GM18867 (cell line): Measurements from ENCODE around the gene EXOC4.
A peak's percentile ranks its signal among the peaks of the same experiment; 100 is the strongest.

ENCODE experiments used
- ATAC-seq: cut with Tn5 transposase; IDR thresholded peaks from one replicate; pipeline ENCODE4 v1.9.1; 2021; ENCODE audit warnings: mild to moderate bottlenecking, moderate library complexity; ENCODE audit not compliant: unreplicated experiment

Gene EXOC4

DNA sequence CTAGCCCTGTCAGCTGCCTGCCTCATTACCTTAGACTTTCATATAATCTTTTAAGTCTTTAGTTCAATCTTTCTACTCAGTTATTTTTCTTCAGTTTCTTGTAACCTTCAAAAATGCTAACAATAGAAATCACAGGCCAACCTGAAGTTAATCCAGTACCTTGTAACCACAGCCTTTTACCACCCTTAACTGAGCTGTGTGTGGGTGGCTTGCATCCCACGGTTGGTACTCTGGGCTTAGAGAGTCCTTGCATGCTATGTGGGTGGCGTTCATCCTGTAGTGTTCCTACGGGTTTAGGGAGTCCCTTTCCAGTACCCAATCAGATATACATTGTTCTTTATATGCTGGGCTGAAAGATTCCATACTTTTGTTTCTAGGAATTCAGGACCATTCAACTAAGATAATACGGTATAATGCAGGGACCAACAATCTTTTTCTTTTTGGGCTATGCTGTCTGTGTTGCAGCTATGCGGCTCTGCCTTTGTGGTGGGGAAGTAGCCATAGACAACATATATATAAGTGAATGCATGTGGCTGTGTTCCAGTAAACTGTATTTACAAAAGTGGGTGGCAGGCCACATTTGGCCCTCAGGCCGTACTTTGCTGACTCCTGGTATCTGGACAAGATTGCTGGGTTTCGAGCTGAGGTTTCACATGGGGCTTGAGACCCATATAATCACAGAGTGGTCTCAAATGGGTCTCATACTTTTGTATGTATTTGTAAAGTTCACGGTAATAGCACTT is 593.5 kb downstream of the EXOC4 start:
- no peak for ATAC-seq

DNA sequence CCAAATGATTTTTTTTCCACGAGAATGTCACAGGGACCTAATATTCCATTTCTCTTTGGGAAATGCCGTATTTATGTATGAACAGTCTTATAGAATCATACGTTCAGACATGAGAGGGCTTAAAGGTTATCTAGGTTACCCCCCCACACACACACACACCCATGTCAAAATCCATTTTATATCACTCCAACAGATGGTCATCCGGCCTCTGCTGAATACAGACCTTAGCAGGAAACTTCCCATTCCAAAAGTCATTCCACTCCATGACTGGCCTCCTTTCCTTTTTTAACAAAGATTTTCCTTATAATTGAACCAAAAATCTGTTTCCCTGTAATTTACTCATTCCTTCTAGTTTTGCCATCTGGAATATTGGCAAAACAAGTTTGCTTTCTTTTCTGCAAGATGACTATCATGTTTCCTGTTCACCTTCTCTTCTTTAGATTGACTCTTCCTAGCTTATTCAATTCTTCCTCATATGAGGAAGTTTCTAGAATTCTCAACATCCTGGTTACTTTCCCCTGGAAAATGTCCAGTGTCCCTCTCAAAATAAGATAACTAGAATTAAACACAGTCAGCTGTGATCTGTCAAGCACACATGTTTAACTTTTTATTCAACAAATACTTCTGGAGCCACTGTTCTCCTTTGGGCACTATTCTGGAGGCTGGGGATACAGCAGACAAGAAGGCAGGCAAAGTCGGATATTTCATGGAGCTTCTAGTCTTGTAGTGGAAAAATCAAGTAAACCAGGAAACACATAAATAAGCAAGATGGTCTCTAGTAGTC is 597.8 kb downstream of the EXOC4 start:
- no peak for ATAC-seq

DNA sequence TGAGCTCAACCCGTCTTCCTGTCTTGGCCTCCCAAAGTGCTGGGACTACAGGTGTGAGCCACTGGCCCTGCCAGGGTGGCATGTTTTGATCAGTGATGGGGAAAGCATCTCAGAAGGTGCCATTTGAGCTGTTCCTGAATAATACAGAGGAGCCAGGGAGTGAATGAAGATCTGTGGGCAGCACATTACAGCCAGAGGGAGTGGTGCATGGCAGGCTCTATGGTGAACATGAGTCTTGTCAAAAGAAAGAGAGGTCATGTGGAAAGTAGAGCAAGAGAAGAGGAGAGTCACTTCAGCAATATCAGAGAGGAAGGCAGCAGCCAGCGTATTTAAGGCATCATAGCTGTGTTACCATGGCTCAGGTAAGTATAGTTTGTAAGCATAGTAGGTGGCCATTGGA is 598.5 kb downstream of the EXOC4 start:
- no peak for ATAC-seq

DNA sequence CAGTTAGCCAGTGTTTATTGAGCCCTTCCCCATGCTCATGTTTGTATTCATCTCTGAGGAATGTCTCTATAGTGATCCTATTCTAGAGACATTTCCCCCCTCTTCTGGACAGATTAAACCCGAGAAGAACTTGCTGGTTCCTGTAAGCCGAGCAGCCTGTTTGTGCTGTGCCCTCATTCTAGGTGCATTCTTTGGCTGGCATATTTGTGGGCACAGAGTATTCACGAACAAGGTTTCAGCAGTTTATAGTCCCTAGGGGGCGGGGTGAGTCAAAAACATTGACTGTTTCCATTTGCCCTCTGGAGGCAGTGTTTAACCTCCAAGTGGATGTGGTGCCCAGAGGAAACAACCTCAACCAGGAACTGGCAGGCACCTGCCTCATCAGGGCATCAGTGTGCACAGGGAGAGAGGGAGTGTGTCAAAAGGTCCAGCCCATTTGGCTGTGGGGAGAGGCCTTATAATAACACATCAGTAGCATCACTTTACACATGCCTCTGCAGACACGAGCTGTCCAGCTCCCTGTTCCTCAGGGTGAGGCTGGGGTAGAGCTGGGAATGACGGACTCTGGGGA is 600.9 kb downstream of the EXOC4 start:
- peak; percentile 90 for ATAC-seq

DNA sequence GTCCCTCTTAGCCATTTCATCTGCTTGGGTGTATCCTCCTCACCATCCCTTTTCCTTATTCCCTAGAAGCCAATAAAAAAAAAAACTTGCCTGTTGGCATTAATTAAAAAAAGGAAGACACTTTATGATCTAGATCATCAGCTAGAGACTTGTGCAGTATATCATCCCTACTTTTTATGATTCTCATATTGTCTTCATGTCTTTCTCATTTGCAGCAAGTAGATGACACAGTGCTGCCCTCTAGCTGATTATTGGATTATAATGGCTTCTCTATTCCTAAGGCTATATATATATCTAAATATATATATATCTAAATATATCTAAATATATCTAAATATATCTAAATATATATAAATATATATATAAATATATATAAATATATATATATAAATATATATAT is 601.9 kb downstream of the EXOC4 start:
- no peak for ATAC-seq

DNA sequence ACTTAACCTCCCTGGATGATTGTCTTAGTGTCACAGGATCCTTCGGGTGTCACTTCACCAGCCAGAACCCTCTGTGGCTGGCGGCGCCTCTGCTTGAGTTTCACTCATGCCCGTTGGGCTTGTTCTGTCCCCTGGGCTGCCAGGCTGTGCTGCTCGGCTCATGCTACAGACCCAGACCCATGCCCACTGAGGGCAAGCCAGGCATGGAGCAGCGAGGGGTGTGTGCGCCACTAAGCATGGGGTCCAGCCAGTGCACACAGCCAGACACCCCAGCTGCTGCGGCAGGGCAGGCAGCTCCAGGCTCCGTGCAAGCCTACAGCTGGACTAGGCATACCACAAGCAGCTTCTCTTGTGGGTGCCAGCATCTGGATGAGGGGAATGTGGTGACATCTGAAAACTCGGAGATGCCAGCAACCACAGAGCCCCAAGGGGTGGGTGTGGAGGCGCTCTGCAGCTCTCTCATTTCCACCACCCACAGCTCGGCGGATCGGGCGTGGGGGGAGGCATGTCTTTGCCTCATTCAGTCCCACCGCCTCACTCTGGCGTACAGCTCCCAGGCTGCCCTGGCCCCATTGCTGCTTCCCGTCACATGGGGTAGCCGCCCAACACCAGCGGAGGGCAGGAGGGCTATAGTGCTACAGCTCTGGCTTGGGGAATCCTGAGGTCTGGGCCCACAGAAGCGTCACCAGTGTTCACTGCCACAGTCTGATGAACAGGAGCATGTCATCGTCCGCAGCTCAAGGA is 604.7 kb downstream of the EXOC4 start:
- ATAC-seq = no peak

DNA sequence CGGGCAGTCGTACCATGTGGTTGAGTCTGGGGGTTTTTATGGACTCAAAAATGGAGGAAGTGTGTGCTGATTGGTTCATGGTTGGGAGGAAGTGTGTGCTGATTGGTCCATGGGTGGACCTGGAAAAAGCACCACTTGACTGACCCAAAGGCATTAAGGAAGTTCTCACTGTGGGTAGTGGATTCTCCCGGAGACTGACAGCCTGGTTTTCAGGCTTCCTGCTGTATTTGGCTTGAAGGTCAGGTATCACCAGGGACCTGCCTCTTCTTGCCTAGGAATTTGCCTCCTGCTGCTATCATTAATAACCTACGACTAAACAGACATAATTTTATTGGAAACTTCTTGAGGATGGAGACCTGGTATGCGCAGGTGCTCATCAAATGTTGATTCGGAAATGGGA is 605.4 kb downstream of the EXOC4 start:
- no peak for ATAC-seq

DNA sequence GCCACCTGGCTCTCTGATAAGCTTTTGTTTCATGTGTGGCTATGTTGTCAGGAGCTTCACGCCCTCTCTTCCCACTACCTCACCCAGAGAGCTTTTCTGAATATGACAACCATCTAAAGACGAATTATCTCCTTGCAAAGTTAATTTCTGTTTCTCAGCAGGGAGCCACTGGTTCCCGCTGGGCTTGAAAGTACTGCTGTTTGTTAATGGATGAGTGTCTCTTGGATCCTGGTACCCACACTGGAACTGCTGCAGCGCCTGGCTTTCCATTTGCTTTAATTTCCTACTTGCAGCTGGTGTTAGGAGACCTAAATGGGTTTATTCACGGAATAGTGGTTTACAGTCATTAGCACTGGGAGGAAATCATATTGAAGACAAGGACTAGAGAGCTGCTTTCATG is 606.4 kb downstream of the EXOC4 start:
- ATAC-seq = no peak

DNA sequence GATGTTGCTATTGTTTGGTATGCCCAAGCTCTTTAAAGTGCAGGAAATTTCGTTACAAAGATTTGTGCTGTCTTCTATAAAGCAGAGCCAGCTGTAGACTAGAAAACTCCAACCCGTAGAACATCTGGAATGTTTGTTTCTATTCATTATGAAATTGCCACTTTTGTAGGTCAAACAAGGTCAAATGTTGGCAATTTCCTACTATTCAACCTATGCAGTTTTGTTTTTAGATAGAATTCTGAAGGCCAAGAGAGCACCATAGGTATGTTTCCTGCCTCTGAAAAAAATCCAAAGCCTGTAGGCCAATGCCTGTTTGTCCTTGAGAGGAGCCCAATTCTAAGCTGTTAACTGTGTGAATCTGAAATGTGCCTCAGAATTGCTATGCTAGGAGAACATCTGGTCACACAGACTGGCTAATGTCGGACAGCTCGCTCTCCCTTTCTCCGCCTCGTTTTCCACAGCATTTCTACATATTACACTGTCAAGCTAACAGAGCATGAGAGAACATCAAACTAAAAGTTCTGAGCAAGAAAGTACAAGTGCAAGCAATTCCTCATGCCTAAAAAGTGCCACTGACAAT is 607.1 kb downstream of the EXOC4 start:
- ATAC-seq = no peak

DNA sequence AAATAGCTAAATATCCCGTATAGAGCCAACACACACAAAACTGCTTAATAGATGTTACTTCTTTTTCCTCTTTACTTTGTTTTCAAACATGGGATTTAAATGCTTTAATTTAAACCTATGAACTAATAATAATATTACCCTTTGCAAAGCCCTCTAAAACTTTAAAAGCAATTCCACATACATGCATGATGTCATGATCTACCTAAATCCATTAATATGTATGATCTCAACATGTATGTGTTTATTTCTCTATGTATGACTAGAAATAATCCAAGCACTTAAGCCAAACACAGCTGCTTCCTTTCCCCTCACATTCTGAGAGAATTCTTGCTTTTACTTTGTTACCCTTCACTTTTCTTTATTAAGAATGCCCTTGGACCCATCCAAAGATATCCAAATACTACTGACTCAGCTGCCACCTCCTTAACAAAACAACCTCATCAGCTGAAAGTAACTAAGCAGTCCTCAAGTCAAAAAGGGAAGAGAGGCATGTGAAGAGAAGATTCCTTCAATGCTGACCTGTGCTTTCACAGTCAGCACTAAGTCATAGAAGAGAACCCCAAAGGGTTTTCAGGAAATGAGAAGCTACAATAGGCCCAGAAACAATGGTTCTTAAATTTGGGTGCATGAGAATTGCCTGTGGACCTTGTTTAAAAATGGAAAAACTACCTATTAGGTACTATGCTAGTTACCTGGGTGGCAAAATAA is 607.9 kb downstream of the EXOC4 start:
- ATAC-seq = no peak

DNA sequence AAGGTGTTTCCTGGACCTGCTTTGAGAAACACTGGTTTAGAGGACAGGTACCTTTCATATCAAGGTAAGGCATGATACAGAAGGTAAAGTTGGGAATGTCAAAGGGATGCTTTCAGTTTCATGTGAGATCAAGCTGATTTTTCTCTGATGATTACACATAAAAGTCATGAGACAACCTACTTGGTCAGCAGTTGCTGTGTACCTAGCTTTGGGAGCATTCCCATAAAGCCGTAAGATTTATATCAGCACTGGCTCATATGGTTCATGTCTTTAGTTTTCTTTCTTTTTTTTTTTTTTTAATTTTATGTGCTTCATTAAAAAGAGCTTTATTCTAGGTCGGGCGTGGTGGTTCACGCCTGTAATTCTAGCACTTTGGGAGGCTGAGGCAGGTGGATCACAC is 609.0 kb downstream of the EXOC4 start:
- ATAC-seq = no peak

DNA sequence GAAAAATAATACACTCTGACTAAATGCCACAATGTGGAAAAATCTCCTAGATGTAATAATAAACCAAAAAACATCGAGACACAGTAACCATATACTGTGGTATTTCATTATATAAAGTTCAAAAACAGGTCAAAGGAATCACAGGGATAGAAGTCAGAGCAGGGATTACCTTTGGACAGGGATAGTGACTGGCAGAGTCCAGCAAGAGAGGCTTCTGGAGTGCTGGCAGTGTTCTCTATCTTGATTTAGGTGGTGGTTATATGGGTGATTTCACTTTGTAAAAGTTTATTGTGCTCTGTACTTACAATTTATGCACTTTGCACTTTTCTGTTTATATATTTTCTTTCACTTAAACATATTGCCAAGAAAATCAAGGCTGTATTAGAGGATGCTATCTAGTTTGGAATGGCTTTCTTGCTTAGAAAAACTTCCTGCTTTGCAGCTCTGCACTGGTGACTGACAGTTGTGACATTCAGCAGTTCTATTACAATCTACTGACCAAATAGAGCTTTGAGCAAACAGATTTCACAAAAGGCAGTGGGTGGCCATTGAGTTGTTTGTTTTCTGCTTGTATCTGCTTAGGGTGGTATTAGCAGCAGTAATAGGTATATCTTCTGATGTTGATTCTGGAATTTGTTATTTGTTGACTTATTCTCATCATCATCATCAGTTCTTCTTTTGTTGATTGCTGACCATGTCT is 610.6 kb downstream of the EXOC4 start:
- no peak for ATAC-seq

DNA sequence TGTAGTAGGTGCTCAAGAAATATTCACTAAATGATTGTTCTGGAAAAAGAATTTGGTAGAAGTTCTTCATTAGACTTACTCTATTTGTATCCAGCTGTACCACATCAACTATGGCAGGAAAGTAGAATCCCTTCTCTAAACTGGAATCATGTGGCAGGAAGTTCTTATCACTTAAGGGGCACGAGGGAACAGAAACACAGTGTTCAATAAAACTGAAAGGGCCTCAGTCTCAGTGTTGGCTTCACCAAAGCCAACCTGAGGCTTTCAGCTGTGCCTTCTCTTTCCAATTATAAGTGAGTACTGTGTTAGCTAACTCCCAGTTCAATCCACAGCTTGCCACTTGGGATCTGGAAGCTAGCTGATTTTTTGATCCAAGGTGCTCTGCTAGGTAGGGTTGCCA is 616.7 kb downstream of the EXOC4 start:
- ATAC-seq = no peak

DNA sequence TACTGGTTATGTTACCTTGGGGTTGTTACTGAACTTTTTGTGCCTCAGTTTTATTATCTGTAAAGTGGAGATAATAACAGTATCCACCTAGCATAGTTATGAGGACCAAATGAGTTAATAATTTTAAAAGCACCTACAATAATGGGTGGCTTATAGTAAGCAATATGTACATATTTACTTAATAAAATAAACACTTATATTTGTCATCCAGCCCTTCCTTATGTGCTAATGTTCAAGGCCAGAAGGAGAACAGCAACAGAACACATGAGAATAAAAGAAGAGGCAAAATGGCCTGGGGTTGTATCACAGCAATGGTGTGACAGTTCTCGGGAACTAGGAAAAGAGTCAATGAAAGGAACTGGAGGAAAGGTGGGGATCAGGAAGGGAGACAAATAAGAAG is 618.9 kb downstream of the EXOC4 start:
- no peak for ATAC-seq

DNA sequence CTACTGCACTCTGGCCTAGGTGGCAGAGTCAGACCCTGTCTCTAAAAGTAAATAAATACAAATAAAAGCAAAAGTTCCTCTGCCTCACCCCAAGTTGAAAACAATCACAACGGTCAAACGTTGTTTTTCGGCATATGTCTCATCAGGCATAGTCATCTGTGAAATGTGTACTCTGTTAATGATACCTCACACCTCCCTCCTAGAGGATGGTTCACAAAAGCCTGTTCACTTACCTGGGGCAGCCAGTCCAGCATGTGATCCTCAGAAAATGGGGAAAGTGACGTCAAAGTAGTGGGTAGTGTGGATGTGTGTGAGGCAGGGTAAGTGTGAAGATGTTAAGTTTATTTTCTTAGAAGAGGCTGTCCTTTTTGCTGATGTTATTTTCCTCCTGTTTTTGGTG is 620.3 kb downstream of the EXOC4 start:
- ATAC-seq = no peak

DNA sequence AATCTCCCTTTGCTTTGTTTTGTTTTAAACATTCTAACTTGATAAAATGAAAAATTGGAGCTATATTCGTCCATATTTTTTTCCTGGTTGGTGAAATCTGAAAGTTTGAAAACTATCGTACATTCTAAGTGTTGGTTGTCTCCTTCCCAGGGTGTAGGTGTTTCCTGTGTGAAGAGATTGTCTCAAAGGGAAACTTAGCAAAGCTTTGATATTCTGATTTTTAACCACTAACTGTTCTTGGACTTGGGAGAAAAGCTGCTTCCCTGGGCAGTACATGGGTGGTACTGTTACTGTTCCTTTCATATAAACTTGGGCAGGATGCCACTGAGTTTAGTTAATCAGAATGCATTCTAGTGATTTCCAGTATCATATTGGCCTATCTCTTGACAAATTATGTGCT is 620.8 kb downstream of the EXOC4 start:
- ATAC-seq = no peak

DNA sequence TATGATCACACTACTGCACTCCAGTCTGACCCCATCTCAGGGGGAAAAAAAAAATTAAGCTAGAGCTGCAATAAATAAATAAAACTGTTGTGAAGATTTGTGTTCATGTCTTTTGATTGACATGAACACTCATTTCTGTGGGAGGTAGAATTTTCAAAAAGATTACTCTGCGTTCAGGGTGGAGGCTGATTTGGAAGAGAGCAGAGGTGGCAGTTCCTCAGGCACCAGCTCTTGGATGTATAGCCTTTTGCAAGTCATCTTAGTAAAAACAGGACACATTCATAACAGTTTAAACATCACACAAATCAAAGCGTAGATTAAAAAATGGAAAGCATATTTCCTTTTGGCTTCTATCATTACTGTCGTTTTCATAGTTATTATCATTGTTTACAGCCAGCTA is 630.7 kb downstream of the EXOC4 start:
- no peak for ATAC-seq

DNA sequence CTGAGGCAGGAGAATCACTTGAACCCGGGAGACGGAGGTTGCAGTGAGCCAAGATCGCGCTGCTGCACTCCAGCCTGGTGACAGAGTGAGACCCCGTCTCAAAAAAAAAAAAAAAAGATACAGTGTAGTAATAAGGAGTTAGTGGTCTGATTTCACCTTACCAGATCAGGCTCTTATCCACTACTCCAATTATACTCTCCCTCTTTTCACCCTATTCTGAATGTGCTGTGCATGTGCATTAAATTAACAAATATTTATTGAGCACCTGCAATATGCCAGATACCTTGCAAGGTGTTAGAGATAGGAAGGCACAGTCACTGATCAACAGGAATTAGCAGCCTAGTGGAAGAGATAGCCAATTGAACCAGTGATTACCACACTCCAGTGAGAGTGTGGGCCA is 632.3 kb downstream of the EXOC4 start:
- no peak for ATAC-seq

DNA sequence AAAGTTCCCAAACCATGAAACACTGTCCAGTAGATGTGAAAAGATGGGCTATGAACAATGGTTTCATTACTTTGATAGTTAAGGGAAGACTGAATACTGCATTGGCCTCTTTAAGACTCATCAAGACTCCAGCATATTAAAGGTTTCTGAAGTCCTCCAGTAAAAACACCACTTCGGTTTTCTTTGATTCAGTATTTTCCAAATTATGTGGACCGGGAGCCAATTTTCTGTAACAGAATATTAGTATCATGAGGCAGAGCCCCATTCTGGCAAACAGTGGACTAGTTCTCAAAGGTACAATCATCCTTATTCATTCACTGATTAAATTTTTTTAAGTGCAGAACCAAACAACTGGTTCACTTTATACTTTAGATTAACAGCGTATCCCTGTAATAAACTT is 633.2 kb downstream of the EXOC4 start:
- no peak for ATAC-seq

DNA sequence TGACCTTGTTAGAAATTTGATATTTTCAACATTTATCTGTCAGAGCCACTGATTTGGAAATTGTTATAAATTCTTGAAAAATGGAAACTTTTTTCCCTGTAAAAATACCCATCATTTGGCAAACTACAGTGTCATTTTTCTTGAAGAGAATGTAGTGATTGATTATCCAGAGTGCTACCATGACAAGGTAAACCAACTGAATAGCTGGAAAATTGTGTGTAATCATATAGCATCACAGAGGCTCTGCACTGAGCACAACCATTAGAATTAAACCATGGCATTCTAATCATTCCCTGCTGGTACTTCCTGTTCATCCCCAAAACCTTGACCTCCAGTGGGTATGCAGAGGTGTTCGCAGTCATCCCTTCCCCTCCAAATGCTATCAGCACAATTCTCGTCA is 633.9 kb downstream of the EXOC4 start:
- no peak for ATAC-seq
